DMS 273 treated with DMSO at 0.1 percent for 48 hours (cell line): ENCODE data around the gene ITK.

Source experiments
- DNase-seq: peaks from one replicate; lab custom pipeline; 2025; lab: John Stamatoyannopoulos, UW

ITK gene

DNA sequence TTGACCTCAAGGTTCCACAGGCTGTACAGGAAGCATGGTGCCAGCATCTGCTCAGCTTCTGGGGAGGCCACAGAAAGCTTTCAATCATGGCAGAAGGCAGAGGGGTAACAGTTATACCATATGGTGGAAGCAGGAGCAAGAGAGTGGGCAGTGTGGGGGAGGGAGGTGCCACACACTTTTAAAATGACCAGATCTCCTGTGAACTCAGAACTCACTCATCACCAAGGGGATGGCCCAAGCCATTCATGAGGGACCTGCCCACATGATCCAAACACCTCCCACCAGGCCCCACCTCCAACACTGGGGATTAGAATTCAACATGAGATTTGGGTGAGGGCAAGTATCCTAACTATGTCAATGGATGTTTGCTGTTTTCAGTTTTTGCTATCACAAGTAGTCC is 101.5 kb downstream of the ITK start:
- no peak for DNase-seq

DNA sequence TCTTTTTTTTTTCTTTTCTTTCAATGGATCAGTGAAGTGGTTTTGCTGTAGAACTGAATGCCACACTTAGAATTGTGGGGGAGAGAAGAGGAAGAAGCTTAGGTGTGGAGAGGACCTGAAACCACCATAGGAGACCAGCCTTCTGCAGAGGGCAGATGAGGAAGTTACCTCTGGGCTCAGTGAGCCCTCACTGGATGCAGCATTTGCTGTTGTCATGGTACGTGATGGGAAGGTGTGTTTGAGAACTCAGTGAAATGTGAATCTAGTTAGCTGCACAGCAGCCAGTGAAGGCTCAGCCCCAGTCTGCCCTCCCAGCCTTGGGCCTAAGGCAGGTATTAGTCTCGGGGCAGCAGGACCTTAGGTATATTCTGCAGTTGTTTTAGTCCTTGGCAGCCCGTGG is 102.8 kb downstream of the ITK start:
- no peak for DNase-seq

DNA sequence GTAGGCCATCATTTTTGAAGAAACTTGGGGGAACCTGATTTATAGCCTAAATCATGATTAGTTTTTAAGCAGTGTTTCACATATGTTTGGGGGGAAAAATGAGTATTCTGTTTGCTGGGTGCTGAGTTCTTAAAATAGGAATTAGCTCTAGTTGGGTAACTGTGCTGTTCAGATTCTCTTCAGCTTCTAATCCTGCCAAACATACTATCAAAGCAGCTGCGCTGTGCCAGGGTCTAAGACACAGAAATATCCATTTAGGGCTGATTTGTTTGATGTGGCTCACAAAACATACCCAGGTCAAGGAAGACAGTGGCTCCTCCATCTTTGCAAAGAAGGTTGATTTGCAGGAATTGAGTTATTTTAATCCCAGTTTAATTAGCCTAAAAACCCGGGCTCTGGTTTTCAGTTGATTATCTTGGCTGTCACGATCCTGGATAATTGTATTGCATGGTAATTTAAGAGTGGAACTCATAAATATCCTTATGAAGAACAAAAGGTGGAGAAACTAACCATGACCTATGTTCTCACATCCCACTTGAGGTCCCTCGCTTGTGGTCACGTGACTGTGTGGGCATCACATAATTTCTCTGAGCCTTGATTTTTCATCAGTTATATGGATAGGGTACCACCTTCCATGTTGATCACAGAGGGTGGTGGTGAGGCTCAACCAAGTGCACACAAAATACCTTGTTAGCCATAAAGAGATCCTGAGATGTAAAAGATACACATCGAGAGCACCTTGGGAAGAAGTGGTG is 104.0 kb downstream of the ITK start:
- no peak for DNase-seq

DNA sequence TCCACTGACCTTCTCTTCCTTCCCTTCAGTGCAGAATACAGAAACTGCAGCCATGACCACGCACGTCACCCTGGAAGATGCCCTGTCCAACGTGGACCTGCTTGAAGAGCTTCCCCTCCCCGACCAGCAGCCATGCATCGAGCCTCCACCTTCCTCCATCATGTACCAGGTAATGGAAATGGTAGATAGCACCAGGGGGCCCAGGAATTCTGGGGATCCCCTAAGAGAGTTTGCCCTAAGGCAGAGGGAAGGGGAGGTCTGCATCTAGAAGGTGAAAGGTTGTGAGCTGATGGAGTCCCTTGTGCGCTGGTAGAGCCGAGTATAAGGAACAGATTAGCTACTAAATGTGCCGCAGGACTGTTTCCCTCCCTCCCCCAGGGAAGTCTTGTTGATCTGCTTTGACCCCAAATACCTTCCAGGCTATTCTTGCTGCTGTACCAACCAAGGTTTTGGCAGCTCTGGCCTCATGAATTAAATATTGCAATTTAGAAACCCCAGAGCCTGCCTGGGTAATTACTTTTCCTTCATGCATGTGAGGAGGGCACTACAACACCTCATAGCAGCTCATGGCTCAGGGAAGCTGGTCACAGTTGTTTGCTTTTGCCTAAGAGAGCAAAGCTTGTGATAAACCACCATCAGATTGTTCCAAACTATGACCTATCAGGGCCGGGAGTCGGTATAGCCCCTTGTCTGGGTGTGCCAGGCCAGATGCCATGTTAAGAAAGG is 104.8 kb downstream of the ITK start:
- no peak for DNase-seq

DNA sequence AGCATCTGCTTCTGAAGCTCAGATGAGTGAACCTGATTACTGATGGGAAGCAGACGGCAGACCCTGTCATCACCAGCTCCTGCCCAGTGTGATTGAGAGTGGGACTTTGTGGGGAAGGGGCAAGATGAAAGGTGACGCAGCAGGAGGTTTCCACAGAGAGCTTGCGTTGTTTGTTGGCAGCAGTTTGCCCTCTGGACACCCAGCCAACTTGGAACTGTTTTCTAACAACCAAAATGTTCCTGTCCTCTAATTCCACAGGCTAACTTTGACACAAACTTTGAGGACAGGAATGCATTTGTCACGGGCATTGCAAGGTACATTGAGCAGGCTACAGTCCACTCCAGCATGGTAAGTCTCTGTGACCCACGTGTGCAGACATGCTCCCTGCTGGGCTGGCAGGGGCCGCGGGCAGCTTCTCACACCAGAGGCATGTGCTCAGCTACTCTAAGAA is 106.1 kb downstream of the ITK start:
- DNase-seq = no peak

DNA sequence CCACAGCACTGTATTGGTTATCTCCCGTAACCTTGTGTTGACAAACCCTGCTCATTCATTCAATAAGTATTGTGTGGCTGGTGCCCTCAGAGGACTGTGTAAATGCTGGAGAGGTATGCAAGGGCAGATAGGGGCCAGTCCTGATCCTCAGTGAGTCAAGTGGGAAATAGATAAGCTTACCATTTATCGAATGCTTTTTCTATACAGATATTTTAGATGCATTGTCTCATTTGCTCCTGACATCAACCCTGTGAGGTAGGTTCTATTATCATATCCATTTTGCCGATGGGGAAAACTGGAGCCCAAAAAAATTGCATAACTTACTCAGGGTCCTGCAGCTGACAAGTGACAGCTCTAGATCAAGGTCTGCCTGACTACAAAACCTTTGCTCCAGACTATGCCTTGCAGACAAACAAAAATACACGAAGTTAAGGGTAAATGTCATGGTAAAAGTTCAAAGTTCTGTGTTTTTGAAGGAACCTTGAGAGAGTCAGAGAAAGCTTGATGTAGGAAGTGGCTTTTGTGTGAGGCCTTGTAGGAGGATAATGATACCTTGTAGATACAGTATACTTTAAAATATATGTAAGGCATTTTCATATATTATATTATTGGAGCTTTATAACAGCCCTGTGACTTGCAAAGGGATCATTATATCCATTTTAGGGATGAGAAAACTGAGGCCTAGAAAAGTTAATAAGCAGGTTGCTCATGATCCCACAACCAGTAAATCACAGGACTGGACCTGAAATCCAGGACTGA is 107.9 kb downstream of the ITK start:
- DNase-seq = no peak

DNA sequence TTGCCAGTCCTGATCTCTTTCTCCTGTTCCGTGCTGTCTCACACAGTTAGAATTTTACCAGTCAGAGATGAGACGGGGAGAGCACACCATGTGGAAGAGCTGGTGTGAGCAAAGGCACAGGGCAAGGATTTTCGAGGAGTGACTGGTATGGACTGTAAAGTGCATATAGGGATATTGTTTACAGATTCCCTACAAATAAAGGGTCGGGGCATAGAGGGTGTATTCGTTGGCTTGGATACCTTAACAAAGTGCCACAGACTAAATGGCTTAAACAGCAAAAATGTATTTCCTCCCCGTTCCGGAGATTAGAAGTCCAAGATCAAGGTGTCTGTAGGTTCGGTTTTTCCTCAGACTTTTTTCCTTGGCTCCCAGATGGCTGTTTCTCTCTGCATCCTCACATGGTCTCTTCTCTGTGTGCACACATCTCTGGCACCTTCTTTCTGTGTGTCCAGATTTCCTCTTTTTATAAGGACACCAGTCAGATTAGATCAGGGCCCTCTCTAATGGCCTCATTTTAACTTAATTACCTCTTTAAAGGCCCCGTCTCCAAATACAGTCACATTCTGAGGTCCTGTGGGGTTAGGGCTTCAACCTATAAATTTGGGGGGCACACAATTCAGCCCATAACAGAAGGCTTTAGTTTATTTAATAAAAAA is 108.7 kb downstream of the ITK start:
- no peak for DNase-seq

DNA sequence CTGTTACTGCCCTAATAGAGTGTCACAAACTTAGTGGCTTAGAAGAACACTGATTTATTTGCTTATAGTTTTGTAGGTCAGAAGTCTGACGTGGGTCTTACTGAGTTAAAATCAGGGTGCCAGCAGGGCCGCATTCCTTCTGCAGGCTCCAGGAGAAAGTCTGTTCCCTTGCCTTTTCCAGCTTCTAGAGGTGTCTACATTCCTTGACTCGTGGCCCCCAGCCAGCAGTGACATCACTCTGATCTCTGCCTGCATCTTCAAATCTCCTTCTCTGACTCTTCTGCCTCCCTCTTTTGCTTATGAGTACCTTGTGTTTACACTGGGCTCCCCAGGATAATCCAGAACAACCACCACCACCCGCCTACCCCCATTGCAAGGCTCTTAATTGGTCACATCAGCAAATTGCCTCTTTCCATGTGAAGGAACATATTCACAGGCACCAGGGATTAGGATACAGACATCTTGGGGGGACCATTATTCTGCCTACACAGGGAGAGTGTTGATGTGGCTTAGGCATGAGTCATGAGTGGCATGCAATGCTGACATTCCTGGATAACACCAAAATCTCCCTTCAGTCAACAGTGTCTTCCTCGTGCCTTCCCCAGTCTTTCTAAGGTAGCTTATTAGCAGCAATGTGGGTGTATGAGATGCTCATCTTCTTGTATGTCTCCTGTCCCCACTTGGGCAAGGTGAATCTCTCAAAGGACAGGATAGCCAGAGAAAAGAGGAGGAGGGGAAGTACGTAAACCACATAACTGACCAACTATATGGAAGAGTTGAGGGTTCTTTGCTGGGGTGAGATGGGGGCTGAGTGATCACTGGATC is 109.7 kb downstream of the ITK start:
- no peak for DNase-seq

DNA sequence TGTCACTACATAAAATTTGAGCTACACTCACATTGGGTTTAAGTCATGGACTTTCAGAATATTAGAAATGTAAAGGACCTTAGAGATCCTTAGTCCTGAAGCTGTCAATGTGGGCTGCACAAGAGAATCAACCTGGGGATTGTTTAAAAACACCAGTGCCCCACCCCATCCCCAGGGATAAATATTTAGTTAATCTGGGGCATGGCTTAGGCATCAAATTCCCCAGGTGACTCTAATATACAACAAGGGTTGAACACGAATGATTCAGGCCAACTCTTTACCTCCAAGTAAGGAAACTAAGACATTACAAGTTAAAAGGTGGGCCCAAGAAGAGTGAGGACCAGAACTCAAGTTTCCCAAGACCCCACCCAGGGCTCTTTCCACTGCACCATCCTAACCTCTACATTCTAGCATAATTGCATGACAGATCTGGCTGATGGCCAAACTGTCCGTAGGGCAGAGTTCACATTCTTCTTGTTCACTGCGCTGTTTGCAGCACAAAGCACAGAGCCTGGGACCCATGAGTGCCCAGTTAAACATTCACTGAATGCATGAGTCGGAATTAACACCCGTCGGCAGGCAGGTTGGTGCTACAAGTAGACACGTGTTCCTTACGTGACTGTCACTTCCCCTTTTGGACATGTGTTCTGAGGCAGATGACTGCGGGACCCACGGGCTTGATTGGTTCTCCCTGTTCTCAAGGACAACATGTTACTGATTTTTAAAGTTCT is 110.5 kb downstream of the ITK start:
- no peak for DNase-seq

DNA sequence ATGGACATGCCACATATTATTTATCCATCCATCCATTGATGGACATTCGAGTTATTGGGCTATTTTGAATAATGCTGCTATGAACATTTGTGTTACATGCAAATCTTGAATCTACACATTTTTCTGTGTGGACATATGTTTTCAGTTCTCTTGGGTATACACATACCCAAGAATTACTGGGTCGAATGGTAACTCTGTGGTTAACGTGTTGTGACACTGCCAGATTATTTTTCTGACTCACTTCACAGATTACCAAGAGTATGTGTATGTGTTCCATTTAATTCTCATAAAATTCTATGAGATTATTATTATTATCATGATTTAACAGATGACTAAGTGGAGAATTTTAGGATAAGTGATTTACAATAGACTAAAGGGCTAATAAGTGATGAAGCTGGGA is 112.0 kb downstream of the ITK start:
- DNase-seq = no peak

DNA sequence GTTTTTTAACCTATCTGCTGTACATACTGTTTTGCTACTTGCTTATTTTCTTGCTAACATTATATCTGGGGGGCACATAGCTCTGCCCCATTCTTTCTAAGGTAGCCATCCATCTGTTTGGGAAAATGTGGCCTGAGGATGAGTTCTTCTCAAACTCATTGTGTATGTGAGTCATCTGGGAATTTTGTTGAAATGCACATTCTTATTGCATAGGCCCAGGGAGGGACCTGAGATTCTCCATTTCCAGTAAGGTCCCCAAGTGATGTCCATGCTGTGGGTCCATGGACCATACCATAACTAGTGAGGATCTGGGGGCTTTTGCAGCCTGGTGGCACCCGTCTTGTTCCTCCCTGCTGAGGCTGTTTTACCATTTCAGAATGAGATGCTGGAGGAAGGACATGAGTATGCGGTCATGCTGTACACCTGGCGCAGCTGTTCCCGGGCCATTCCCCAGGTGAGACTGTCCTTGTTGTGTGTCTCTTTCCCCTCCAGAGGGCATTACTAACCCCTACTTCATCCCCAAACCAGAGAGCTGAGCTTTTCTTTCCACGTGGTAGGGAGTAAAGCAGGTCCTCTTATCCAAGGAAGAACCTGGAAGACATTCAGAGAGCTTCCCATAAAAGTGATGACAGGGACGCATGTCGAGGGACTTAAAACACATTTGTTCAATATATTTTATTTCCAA is 113.9 kb downstream of the ITK start:
- no peak for DNase-seq

DNA sequence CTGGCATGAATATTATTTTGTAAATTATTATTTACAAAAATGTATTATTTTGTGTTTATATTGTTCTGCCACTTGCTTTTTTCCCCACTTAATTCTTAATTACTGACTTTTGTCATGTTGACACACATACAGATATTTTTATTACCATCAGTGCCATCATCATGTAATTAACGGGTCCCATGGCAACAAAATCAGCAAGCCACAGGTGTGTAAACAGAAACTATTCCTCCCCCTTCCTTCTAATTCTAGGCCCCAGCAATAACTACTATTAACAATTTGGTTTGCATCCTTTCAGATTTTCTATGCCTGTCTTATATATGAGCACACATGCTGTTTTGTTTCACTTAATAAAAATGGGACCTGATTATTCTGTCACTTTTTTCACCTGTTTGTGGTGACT is 114.6 kb downstream of the ITK start:
- DNase-seq = no peak

DNA sequence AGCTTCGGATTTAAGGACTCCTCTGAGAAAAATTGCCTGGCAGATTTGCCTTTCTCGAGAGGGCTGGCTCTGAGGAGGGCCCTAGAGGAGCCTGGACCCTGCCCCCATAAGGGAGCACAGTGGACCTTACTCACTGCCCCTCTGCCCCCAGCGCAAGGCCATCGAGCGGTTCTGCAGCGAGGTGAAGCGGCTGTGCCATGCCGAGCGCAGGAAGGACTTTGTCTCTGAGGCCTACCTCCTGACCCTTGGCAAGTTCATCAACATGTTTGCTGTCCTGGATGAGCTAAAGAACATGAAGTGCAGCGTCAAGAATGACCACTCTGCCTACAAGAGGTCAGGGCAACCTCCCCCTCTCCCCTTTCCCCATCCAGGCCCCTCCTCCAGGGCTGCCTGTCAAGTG is 119.9 kb downstream of the ITK start:
- no peak for DNase-seq

DNA sequence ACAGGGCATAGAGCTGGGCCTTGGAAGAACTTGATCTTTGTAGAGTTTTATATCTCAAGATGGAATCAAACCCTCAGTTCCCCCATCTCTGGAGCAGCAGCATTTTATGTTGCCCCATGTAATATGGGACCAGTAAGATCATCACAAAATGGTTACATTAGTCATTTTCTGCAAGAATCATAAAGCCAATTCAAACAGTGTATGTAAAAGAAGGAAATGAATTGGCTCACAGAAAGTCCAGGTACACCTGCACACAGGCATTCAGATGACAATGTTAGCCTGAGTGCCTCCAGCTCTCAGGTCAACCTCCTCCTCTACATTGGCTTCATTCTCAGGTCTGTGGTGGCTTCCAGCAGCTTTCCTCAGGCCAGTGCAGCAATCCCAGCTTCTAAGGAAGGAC is 120.4 kb downstream of the ITK start:
- DNase-seq = no peak

DNA sequence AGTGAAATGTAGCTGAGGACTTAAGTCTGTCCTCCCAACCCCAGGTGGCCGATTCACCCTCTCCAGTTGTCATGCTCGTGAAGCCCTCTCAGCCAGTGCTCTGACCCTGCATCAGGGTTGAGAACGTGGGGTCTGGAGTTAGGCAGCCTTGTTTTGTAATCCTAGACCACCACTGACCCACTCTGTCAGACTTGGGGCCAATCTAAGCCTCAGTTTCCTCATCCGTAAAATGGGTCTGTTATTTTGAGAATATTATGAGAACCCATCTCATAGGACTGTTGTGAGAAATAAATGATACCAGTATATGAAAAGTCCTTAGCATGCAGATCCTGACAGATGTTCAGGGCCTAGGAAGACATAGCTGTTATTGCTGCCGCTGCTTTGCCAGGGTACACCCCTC is 122.4 kb downstream of the ITK start:
- DNase-seq = no peak

DNA sequence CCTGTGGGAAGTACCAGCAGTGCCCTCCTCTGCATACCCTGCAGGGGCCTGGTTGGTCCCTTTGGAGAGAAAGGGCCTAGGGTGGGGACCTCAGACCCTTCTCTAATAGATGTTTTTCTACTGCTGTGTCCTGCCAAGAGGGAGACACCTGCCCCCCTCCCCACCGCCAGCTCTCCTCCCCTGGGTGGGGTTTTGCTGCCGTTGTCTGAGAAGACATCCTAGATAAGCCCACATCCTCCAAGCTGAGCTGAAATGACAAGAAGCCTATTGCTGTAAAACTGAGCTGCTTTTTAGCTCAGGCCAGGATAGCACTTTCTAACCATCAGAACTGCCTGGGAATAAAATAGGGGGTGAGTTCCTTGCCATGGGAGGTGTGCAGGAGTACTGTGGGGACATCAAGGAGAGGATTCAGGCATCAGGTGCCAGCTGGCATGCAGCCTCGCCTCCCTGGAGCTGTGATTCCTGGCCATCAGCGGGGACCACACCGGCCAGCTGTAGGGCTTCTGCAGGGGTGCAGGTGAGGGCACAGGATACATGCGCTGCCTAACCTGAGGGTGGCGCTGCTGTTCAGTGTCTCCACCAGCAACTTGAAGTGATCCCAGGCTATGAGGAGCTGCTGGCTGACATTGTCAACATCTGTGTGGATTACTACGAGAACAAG is 123.2 kb downstream of the ITK start:
- no peak for DNase-seq
